Stimulated activated naive CD8-positive, alpha-beta T cell treated with anti-CD3 and anti-CD28 coated beads, Interleukin-15, Interleukin-2, amounts not matched to agents 100 ng/mL and 50 ng/mL, for 24 hours (primary cell): ENCODE measurements around the gene PLEKHA1.

ENCODE experiments used
- H3K27ac Mint-ChIP-seq: one replicate; pipeline ENCODE4 v1.8.0; 2021; ENCODE audit warnings: mild to moderate bottlenecking, mixed read lengths
- H3K27me3 Mint-ChIP-seq: one replicate; pipeline ENCODE4 v1.8.0; 2021; ENCODE audit warnings: mixed read lengths
- H3K36me3 Mint-ChIP-seq: one replicate; pipeline ENCODE4 v1.8.0; 2021; ENCODE audit warnings: low read depth, mixed read lengths
- H3K4me1 Mint-ChIP-seq: one replicate; pipeline ENCODE4 v1.8.0; 2021; ENCODE audit warnings: low read depth, mixed read lengths
- H3K4me3 Mint-ChIP-seq: one replicate; pipeline ENCODE4 v1.8.0; 2021; ENCODE audit warnings: mild to moderate bottlenecking, mixed read lengths
- H3K9me3 Mint-ChIP-seq: one replicate; pipeline ENCODE4 v1.8.0; 2021; ENCODE audit warnings: mixed read lengths

PLEKHA1 gene

DNA sequence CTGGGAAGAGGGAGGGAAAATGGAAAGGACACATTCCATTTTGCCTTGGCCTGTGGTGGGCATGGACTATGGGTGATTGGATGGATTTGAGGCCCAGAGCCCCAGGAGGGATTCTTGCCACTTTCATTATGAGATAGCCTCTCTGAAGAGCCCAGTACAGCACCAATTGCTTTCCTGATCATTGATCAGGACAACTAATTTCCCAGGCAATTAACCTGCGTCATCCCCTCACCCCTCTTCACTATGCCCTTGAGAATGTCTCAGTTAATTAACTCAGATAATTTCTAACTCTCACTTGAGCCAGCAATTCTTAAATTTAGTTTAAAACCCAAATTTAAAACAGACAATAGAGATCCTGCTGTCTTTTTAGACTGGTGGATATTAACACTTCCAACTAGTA is 13.5 kb upstream of the PLEKHA1 start:
- Mint-ChIP-seq H3K4me1 (peaks cover 12% of the 10 kb centered on the region), H3K4me3 (no peak overlapping the region), H3K27me3 (peaks cover 10% of the 10 kb centered on the region), H3K27ac (no peak overlapping the region), H3K36me3 (peaks cover 6% of the 10 kb centered on the region), H3K9me3 (peaks cover 6% of the 10 kb centered on the region)

DNA sequence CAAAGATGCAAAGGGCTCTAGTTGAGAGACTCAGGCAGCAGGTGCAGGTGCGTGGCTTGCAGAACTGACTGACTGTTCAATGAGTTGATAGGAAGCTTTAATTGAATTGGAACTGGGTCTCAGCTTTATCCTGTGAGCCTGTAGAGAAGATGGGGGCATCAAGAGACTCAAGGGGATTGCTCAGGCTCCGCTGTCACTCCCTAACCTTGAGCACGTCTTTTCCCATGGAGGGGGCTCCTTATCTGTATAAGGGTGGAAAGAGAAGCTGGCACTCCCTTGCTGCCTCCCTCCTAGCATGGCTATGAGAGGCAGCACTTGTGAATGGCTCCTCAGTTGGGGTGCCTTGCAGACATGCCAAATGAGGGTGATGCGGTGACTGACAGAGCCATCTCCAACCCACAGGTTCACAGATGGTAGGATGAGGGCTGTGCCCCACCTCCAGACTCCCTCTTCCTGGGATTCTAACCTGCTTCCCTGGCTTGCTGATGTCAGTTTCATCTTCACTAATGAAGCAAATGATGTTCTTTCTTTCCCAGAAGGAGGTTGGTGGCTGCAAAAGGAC is 12.4 kb upstream of the PLEKHA1 start:
- no peak overlapping the region for H3K27ac Mint-ChIP-seq
- peaks cover 6% of the 10 kb centered on the region for H3K9me3 Mint-ChIP-seq
- H3K4me3 Mint-ChIP-seq, result no peak overlapping the region
- peaks cover 15% of the 10 kb centered on the region for H3K27me3 Mint-ChIP-seq
- peaks cover 12% of the 10 kb centered on the region for H3K4me1 Mint-ChIP-seq
- H3K36me3 Mint-ChIP-seq, result peaks cover 6% of the 10 kb centered on the region

- H3K4me1 Mint-ChIP-seq, result peaks cover 12% of the 10 kb centered on the region
- H3K9me3 Mint-ChIP-seq, result peaks cover 6% of the 10 kb centered on the region
- H3K4me3 Mint-ChIP-seq, result no peak overlapping the region
- peaks cover 15% of the 10 kb centered on the region for H3K27me3 Mint-ChIP-seq
- peaks cover 6% of the 10 kb centered on the region for H3K36me3 Mint-ChIP-seq
- no peak overlapping the region for H3K27ac Mint-ChIP-seq
Observed at GRCh38 chr10:122362621-122363020, 11.9 kb upstream of the PLEKHA1 start.

DNA sequence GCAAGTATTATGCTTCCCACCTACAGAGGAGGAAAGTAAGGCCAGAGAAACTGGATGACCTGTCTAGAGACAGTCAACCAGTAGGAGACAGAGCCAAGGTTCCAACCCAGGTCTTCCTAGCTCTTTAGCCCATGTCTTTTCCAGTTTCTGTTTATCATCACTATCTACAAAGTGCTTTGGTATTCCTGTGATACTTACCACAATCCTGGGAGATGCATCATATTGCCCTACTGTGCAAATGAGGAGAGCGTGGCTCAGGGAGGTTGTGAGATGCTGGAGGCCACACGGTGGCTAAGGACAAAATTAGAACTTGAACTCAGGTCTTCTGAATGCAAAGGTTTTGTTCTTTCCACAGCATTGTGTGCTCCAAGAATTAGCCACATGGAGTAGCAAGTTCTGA is 11.2 kb upstream of the PLEKHA1 start:
- H3K27me3 Mint-ChIP-seq, result peaks cover 15% of the 10 kb centered on the region
- no peak overlapping the region for H3K27ac Mint-ChIP-seq
- peaks cover 6% of the 10 kb centered on the region for H3K9me3 Mint-ChIP-seq
- H3K4me1 Mint-ChIP-seq, result peaks cover 12% of the 10 kb centered on the region
- no peak overlapping the region for H3K4me3 Mint-ChIP-seq
- peaks cover 6% of the 10 kb centered on the region for H3K36me3 Mint-ChIP-seq

DNA sequence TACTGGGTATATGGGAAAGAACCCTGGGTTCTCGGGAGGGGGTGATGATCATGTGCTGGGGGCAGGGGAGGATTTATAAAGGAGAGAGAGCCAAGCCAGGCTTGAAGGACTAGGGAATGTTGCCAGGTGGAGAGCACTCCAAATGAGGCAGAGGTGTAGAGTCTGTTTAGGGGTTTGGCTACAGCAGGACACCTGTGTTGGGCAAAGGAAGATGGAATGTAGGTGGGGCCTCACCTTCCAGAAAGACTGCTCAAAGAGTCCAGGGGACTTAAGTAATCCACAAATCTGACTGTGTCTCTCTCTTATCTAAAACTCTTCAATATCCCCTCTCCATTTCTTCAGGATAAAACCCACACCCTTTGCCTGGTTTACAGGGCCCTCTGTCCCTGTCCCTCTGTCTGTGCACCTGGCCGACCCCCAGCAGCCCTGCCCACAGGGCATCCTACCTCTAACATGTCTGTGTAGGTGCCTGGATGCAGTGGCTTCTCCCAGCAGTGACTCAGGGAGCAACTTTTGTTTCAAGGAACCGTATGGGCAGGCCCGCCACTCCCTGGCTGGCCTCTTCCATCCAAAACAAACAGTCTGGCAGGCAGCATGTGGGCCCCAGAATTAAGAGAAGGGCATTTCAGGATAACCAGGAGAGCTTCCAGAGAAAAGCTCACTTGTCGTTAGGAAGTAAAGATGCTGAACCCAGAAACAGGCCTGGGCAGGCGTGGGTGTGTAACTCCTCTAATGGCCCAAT is 10.6 kb upstream of the PLEKHA1 start:
- peaks cover under 1% of the 10 kb centered on the region for H3K9me3 Mint-ChIP-seq
- peaks cover under 1% of the 10 kb centered on the region for H3K36me3 Mint-ChIP-seq
- no peak overlapping the region for H3K4me3 Mint-ChIP-seq
- H3K27ac Mint-ChIP-seq, result no peak overlapping the region
- peaks cover 15% of the 10 kb centered on the region for H3K27me3 Mint-ChIP-seq
- peaks cover 12% of the 10 kb centered on the region for H3K4me1 Mint-ChIP-seq

GRCh38 chr10:122368502-122369254 is 5.8 kb upstream of the PLEKHA1 start:
- no peaks in the 10 kb centered on the region for H3K36me3 Mint-ChIP-seq
- peaks cover 39% of the 10 kb centered on the region for H3K27me3 Mint-ChIP-seq
- peaks cover 9% of the 10 kb centered on the region for H3K4me1 Mint-ChIP-seq
- H3K4me3 Mint-ChIP-seq, result no peak overlapping the region
- H3K9me3 Mint-ChIP-seq, result no peaks in the 10 kb centered on the region
- H3K27ac Mint-ChIP-seq, result no peak overlapping the region

GRCh38 chr10:122373108-122373507 is 1.4 kb upstream of the PLEKHA1 start:
- Mint-ChIP-seq H3K27ac (no peak overlapping the region), H3K9me3 (no peaks in the 10 kb centered on the region), H3K4me3 (no peak overlapping the region), H3K36me3 (no peaks in the 10 kb centered on the region), H3K27me3 (peaks cover 29% of the 10 kb centered on the region), H3K4me1 (peaks cover 40% of the 10 kb centered on the region)

DNA sequence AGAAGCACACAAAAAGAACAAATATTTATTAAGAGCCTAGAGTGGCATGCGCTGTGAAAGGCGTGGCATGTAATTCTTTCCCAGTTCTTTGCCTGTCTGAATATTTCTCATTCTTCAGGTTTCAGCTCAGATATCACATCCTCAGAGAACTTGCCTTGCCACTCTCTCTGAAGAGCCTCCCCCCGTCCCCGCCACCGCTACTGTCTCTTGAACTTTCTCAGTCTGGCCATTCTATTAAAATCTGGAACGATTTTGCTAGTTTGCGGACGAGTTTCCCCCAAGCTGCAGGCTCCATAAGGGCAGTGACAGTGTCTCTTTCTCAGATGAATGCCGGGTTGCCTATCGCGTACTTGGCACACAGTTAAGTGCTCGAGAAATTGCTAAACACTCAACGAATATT is 787 bp upstream of the PLEKHA1 start:
- Mint-ChIP-seq H3K9me3 (no peaks in the 10 kb centered on the region), H3K36me3 (no peaks in the 10 kb centered on the region), H3K4me3 (peak overlapping the region; percentile 85), H3K4me1 (peaks cover 46% of the 10 kb centered on the region), H3K27me3 (peaks cover 29% of the 10 kb centered on the region), H3K27ac (peak overlapping the region; percentile 54)

GRCh38 chr10:122374859-122375678 is 561 bp downstream of the PLEKHA1 start:
- Mint-ChIP-seq H3K36me3 (peaks cover 11% of the 10 kb centered on the region), H3K9me3 (peaks cover under 1% of the 10 kb centered on the region), H3K4me3 (peak overlapping the region; percentile 91), H3K27ac (peak overlapping the region; percentile 97), H3K27me3 (peaks cover 25% of the 10 kb centered on the region), H3K4me1 (peaks cover 58% of the 10 kb centered on the region)

GRCh38 chr10:122375679-122376160 is 1.2 kb downstream of the PLEKHA1 start:
- peaks cover 64% of the 10 kb centered on the region for H3K4me1 Mint-ChIP-seq
- H3K27me3 Mint-ChIP-seq, result peaks cover 23% of the 10 kb centered on the region
- peak overlapping the region; percentile 91 for H3K4me3 Mint-ChIP-seq
- peaks cover 5% of the 10 kb centered on the region for H3K9me3 Mint-ChIP-seq
- peak overlapping the region; percentile 97 for H3K27ac Mint-ChIP-seq
- peaks cover 16% of the 10 kb centered on the region for H3K36me3 Mint-ChIP-seq

DNA sequence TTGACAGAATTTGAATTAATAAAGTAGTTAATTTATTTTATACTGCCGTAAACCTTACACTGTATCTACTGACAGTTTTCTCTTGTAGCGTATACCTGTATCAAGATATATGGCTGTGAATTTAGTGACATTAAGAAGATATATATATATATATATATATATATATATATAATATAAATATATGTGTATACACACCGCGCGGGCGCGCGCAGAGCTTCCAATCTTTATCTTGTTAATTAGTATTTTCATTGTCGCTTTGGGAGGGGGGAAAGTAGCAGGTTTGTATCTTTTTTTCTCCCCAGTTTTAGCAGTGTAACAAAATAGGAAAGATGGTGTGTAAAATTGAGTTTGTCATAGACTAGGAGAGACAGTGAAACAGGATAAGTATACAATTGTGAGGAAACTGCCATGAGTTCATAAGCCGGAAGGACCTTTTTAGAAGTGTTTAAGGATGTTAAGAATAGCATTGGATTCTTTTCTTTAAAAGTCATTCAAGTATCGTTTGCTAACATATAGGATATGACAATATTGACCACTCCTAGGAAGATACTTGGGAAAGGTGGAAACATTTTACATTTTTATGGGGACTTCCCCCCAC is 2.0 kb downstream of the PLEKHA1 start:
- peaks cover 11% of the 10 kb centered on the region for H3K9me3 Mint-ChIP-seq
- H3K27ac Mint-ChIP-seq, result no peak overlapping the region
- H3K4me3 Mint-ChIP-seq, result peak overlapping the region; percentile 32
- H3K36me3 Mint-ChIP-seq, result peaks cover 22% of the 10 kb centered on the region
- H3K27me3 Mint-ChIP-seq, result peaks cover 15% of the 10 kb centered on the region
- H3K4me1 Mint-ChIP-seq, result peaks cover 70% of the 10 kb centered on the region

GRCh38 chr10:122379041-122379440 is 4.5 kb downstream of the PLEKHA1 start:
- Mint-ChIP-seq H3K36me3 (peaks cover 28% of the 10 kb centered on the region), H3K4me1 (peaks cover 77% of the 10 kb centered on the region), H3K27me3 (peaks cover under 1% of the 10 kb centered on the region), H3K9me3 (peaks cover 12% of the 10 kb centered on the region), H3K4me3 (no peak overlapping the region), H3K27ac (no peak overlapping the region)

- Mint-ChIP-seq H3K36me3 (peaks cover 29% of the 10 kb centered on the region), H3K27me3 (no peaks in the 10 kb centered on the region), H3K4me3 (no peak overlapping the region), H3K27ac (no peak overlapping the region), H3K4me1 (peaks cover 75% of the 10 kb centered on the region), H3K9me3 (peaks cover 12% of the 10 kb centered on the region)
Observed at GRCh38 chr10:122379537-122379936, 5.0 kb downstream of the PLEKHA1 start.

- H3K4me3 Mint-ChIP-seq, result no peak overlapping the region
- H3K27me3 Mint-ChIP-seq, result no peaks in the 10 kb centered on the region
- peaks cover 32% of the 10 kb centered on the region for H3K36me3 Mint-ChIP-seq
- no peak overlapping the region for H3K27ac Mint-ChIP-seq
- peaks cover 73% of the 10 kb centered on the region for H3K4me1 Mint-ChIP-seq
- H3K9me3 Mint-ChIP-seq, result peaks cover 12% of the 10 kb centered on the region
Observed at GRCh38 chr10:122380703-122381102, 6.2 kb downstream of the PLEKHA1 start.
